ENCODE measurements around the gene PCDH12.

DNA sequence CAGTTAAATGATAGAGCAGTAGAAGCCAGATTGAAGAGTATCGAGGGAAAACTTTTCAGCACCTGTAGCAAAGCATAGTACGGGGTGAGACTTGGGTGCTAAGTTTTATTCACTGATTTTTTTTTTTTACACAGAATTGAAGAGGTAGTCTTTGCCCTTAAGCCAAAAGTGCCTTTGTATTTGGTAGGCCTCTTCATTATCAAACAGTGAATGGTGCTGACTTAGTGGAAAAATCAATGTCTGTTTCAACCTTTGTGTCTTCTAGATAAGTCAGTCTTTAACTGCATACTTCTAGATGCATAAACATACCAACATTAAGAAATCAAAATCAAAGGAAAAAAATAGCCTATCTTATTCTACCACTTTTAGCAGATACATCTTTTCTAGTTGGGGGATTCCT lies 24.6 kb upstream of the PCDH12 start:
- TF ChIP-seq, protein P1, sequence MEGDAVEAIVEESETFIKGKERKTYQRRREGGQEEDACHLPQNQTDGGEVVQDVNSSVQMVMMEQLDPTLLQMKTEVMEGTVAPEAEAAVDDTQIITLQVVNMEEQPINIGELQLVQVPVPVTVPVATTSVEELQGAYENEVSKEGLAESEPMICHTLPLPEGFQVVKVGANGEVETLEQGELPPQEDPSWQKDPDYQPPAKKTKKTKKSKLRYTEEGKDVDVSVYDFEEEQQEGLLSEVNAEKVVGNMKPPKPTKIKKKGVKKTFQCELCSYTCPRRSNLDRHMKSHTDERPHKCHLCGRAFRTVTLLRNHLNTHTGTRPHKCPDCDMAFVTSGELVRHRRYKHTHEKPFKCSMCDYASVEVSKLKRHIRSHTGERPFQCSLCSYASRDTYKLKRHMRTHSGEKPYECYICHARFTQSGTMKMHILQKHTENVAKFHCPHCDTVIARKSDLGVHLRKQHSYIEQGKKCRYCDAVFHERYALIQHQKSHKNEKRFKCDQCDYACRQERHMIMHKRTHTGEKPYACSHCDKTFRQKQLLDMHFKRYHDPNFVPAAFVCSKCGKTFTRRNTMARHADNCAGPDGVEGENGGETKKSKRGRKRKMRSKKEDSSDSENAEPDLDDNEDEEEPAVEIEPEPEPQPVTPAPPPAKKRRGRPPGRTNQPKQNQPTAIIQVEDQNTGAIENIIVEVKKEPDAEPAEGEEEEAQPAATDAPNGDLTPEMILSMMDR (IDR thresholded peaks at IDR 0.05): no peak
- no peak for TF ChIP-seq SIN3A (IDR thresholded peaks at IDR 0.05; ENCODE audit: borderline replicate concordance, insufficient read depth, low read depth, low read length)

Data from Panc1 (cell line).